ENCODE results near the gene FAAP20. TPM values are rescaled to one million over a fixed set of nuclear protein-coding genes. Genes with fewer than 3 reads are reported as not detected.

Gene FAAP20
- total and polyA plus RNA-seq, 9 of the 15 experiments (the other 6 are each of a cell fraction or from before 2014, with no cell fraction given): 0.58 to 143 (median 9.9) TPM

GRCh38 chr1:2205191-2205952, 10.8 kb upstream of the FAAP20 start (continued):
- TF ChIP-seq ZNF277 (CRISPR knock-in tag; IDR thresholded peaks at IDR 0.05; ENCODE audit: borderline replicate concordance) (no peak), HLTF (IDR thresholded peaks at IDR 0.05) (no peak), SAFB (IDR thresholded peaks at IDR 0.05; ENCODE audit: borderline replicate concordance, low read depth, low read length) (peak; percentile 84), ZNF592 (IDR thresholded peaks at IDR 0.05) (peak; percentile 95), IRF9 (tag; IDR thresholded peaks at IDR 0.05) (no peak), HDAC3 (IDR thresholded peaks at IDR 0.05; ENCODE audit: borderline replicate concordance, partially characterized antibody) (no peak), ZNF140 (CRISPR knock-in tag; IDR thresholded peaks at IDR 0.05) (no peak), WHSC1 (IDR thresholded peaks at IDR 0.05; ENCODE audit: low read length) (no peak), SP2 (IDR thresholded peaks at IDR 0.05; ENCODE audit: extremely low read depth, low read depth, low read length, poor library complexity, severe bottlenecking) (no peak), ZNF280B (CRISPR knock-in tag; IDR thresholded peaks at IDR 0.05) (no peak), CREB5 (CRISPR knock-in tag; IDR thresholded peaks at IDR 0.05) (no peak), DACH1 (IDR thresholded peaks at IDR 0.05; ENCODE audit: partially characterized antibody) (peak; percentile 51), ZNF436 (CRISPR knock-in tag; IDR thresholded peaks at IDR 0.05) (no peak)
